Measurements from ENCODE around the gene GREM2. TPM values are rescaled to one million over a fixed set of nuclear protein-coding genes. Genes with fewer than 3 reads are reported as not detected.

GREM2 gene
- total and polyA plus RNA-seq, 10 of the 15 experiments (the other 5 are each of a cell fraction or from before 2014, with no cell fraction given), result not detected

DNA sequence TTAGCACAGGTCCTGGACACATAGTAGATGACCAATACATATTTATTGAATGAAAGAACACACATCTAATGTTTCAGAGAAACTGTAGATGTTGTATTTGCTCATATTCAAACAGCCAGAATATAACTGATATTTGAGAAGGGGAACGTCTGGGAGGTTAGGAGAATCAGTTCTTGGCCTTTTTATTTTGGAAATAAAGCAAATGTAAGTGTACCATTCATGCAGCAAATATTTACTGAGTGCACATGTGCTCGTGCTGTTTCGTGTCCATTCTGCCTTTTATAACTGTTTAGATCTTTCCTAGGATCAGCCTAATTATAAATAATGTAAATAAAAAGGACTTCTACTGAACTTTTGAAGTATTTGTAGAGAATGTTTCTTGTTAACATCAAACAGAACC, 103.8 kb downstream of the GREM2 start:
- FAIRE-seq (no peak), ATAC-seq (no peak), DNase-seq (ENCODE audit: low read depth, low spot score) (no peak)
- H2AFZ ChIP-seq (ENCODE audit: control insufficient read depth, low read depth, low read length), result no peak overlapping the region
- ChIA-PET RAD21 (ENCODE audit: unreplicated experiment) (no interaction called here), POLR2A (no interaction called here), SMC1A (ENCODE audit: uncharacterized antibody, unreplicated experiment) (interaction anchor here (0.9 to 1.9 kb wide), 2 partner anchors 51 to 94 kb away, joined by 4 to 6 read pairs; no protein-coding TSS in a partner anchor), CTCF (no interaction called here)
- no peak overlapping the region for H3K4me2 ChIP-seq (ENCODE audit: control insufficient read depth, insufficient read depth)
- WGBS (ENCODE audit: insufficient coverage, insufficient replicate concordance, low lambda C conversion rate, missing lambda C conversion rate), result 0% methylated on average over 3 of the region's 3 CpGs
- H3K9ac ChIP-seq (ENCODE audit: control insufficient read depth, insufficient read depth, low read length), result no peak overlapping the region
- no TSS peak for BruUV-seq (replicated peaks)
- in situ Hi-C loops (cut with MboI), result no loop called here
- H3K27me3 ChIP-seq (replicated peaks in 1 of 2; ENCODE audit: control insufficient read depth in 2 of 2, insufficient read depth in 2 of 2, low read length in 1 of 2), result no peaks in the 10 kb centered on the region
- no peaks in the 10 kb centered on the region for H4K20me1 ChIP-seq (ENCODE audit: control insufficient read depth, insufficient read depth)
- H3K36me3 ChIP-seq (ENCODE audit: control insufficient read depth in 2 of 2, insufficient read depth in 2 of 2, low read length in 1 of 2), result no peaks in the 10 kb centered on the region
- TF ChIP-seq FOS (IDR thresholded peaks at IDR 0.05; ENCODE audit: borderline replicate concordance, extremely low read depth, insufficient read length) (no peak), IKZF1 (conservative IDR thresholded peaks at IDR 0.05) (no peak), MTA3 (IDR thresholded peaks at IDR 0.05; ENCODE audit: borderline replicate concordance, low read length) (no peak), BCL3 (IDR thresholded peaks at IDR 0.05; ENCODE audit: borderline replicate concordance, insufficient read depth, low read depth, low read length, poor library complexity, severe bottlenecking) (no peak), HDAC2 (IDR thresholded peaks at IDR 0.05) (no peak), PAX8 (IDR thresholded peaks at IDR 0.05) (no peak), EED (IDR thresholded peaks at IDR 0.05; ENCODE audit: low read depth) (no peak), SKIL (IDR thresholded peaks at IDR 0.05; ENCODE audit: low read depth, poor library complexity, severe bottlenecking) (no peak)
- TF ChIP-seq, protein P1, sequence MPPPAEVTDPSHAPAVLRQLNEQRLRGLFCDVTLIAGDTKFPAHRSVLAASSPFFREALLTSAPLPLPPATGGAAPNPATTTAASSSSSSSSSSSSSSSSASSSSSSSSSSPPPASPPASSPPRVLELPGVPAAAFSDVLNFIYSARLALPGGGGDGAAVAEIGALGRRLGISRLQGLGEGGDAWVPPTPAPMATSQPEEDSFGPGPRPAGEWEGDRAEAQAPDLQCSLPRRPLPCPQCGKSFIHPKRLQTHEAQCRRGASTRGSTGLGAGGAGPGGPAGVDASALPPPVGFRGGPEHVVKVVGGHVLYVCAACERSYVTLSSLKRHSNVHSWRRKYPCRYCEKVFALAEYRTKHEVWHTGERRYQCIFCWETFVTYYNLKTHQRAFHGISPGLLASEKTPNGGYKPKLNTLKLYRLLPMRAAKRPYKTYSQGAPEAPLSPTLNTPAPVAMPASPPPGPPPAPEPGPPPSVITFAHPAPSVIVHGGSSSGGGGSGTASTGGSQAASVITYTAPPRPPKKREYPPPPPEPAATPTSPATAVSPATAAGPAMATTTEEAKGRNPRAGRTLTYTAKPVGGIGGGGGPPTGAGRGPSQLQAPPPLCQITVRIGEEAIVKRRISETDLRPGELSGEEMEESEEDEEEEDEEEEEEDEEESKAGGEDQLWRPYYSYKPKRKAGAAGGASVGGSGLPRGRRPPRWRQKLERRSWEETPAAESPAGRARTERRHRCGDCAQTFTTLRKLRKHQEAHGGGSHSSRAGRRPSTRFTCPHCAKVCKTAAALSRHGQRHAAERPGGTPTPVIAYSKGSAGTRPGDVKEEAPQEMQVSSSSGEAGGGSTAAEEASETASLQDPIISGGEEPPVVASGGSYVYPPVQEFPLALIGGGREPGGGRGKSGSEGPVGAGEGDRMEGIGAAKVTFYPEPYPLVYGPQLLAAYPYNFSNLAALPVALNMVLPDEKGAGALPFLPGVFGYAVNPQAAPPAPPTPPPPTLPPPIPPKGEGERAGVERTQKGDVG (CRISPR knock-in tag; IDR thresholded peaks at IDR 0.05), result no peak
- TF ChIP-seq, protein P2, sequence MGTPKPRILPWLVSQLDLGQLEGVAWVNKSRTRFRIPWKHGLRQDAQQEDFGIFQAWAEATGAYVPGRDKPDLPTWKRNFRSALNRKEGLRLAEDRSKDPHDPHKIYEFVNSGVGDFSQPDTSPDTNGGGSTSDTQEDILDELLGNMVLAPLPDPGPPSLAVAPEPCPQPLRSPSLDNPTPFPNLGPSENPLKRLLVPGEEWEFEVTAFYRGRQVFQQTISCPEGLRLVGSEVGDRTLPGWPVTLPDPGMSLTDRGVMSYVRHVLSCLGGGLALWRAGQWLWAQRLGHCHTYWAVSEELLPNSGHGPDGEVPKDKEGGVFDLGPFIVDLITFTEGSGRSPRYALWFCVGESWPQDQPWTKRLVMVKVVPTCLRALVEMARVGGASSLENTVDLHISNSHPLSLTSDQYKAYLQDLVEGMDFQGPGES (IDR thresholded peaks at IDR 0.05), result no peak
- H3K4me1 ChIP-seq (ENCODE audit: control insufficient read depth, insufficient read depth, low read length), result no peaks in the 10 kb centered on the region
- intact Hi-C loops (cut with micrococcal nuclease; ENCODE audit: unreplicated experiment), result no loop called here
- H3K4me3 ChIP-seq, result no peak overlapping the region
- no peaks in the 10 kb centered on the region for H3K79me2 ChIP-seq (ENCODE audit: control insufficient read depth, insufficient read depth, low read length)
- no peak overlapping the region for H3K27ac ChIP-seq (ENCODE audit: control insufficient read depth, insufficient read depth)
- no peaks in the 10 kb centered on the region for H3K9me3 ChIP-seq (replicated peaks; ENCODE audit: control insufficient read depth, insufficient read depth, low read length)

All from GM12878 (cell line).